Ureter (tissue), 1 donor: Measurements from ENCODE around the gene LTB4R. TPM values are rescaled to one million over a fixed set of nuclear protein-coding genes. Genes with fewer than 3 reads are reported as not detected.

ENCODE experiments used
- DNase-seq: peaks from one replicate; pipeline ENCODE4 v3.0.0-alpha.2; 2020; ENCODE audit warnings: low spot score
- total RNA-seq: library from RNA; stranded (reverse); gene quantifications from one replicate; pipeline ENCODE4 v1.2.4, GENCODE V29; 2023
- donor health status: DM: yes; HTN: yes; CAD: no.

Gene LTB4R
- 9.6 TPM for total RNA-seq

GRCh38 chr14:24310646-24311604, at the start of gene LTB4R:
Gene LTB4R (plus strand): TSS chr14:24311502. CDS start chr14:24315652, 4,150 bp downstream.
- DNase-seq, result peak; percentile 79

GRCh38 chr14:24261969-24262327, 49.4 kb upstream of the LTB4R start:
- DNase-seq, result no peak

- no peak for DNase-seq
Observed at GRCh38 chr14:24262821-24263733, 48.2 kb upstream of the LTB4R start, which contains the start of gene TGM1. Gene TGM1 (minus strand): TSS chr14:24263177. CDS start chr14:24262352, 825 bp downstream.

- no peak for DNase-seq
Observed at GRCh38 chr14:24263848-24264247, 47.5 kb upstream of the LTB4R start.

GRCh38 chr14:24264298-24264697, 47.0 kb upstream of the LTB4R start:
- no peak for DNase-seq

- no peak for DNase-seq
Observed at GRCh38 chr14:24266344-24267244, 44.7 kb upstream of the LTB4R start.

GRCh38 chr14:24267516-24267915, 43.8 kb upstream of the LTB4R start:
- no peak for DNase-seq

GRCh38 chr14:24268225-24268624, 43.1 kb upstream of the LTB4R start:
- DNase-seq, result no peak

- no peak for DNase-seq
Observed at GRCh38 chr14:24269368-24269767, 41.9 kb upstream of the LTB4R start.

GRCh38 chr14:24269910-24270536, 41.3 kb upstream of the LTB4R start:
- DNase-seq, result no peak

GRCh38 chr14:24270537-24271133, 40.7 kb upstream of the LTB4R start:
- no peak for DNase-seq

- peak; percentile 89 for DNase-seq
Observed at GRCh38 chr14:24271134-24271833, 40.0 kb upstream of the LTB4R start, which contains the start of gene RABGGTA. Gene RABGGTA (minus strand): TSS chr14:24271597. CDS start chr14:24271115, 482 bp downstream.

- no peak for DNase-seq
Observed at GRCh38 chr14:24271834-24272263, 39.5 kb upstream of the LTB4R start.

GRCh38 chr14:24272467-24272866, 38.8 kb upstream of the LTB4R start:
- DNase-seq, result no peak

- no peak for DNase-seq
Observed at GRCh38 chr14:24273422-24273998, 37.8 kb upstream of the LTB4R start.

- DNase-seq, result no peak
Observed at GRCh38 chr14:24274101-24274543, 37.2 kb upstream of the LTB4R start.

GRCh38 chr14:24277071-24277470, 34.2 kb upstream of the LTB4R start:
- DNase-seq, result no peak

GRCh38 chr14:24277606-24278321, 33.5 kb upstream of the LTB4R start:
- DNase-seq, result no peak
